AG04449 (cell line): ENCODE results near the gene C14orf119.

ENCODE experiments used
- CTCF ChIA-PET: fragments of 350-600 bp; formaldehyde crosslinking; extraction: SDS; loops from one replicate; lab custom pipeline; 2021; ENCODE audit warnings: antibody characterized with exemption; lab: Yijun Ruan, JAX
- POLR2A ChIA-PET: fragments of 400-600, 350-600 bp; formaldehyde crosslinking; extraction: SDS; loops from one replicate; lab custom pipeline; 2020; ENCODE audit warnings: antibody characterized with exemption, inconsistent platforms; lab: Yijun Ruan, JAX
- DNase-seq: peaks from one replicate; pipeline ENCODE4 v3.0.0-alpha.2; 2010; ENCODE audit warnings: low read depth, low spot score
- H3K4me3 ChIP-seq: 2 replicates; pipeline ENCODE4 v1.5.1; 2011; ENCODE audit warnings: low read depth, mild to moderate bottlenecking, control low read depth, low read length
- CTCF ChIP-seq: IDR thresholded peaks from one replicate; pipeline ENCODE4 v1.5.1; 2011; ENCODE audit warnings: mild to moderate bottlenecking, moderate library complexity, low read length, control low read depth, inconsistent platforms; ENCODE audit not compliant: insufficient read depth; ENCODE audit errors: missing control alignments

Gene C14orf119

GRCh38 chr14:23146351-23146910 is 51.1 kb downstream of the C14orf119 start:
- DNase-seq = no peak
- no peak for TF ChIP-seq CTCF
- POLR2A ChIA-PET = no interaction called here
- CTCF ChIA-PET = interaction anchor here (0.9 to 2.0 kb wide), 3 partner anchors 22 to 40 kb away, joined by 3 to 8 read pairs (median 3); no protein-coding TSS in a partner anchor
- no peak overlapping the region for H3K4me3 ChIP-seq

GRCh38 chr14:23146980-23147379 is 51.7 kb downstream of the C14orf119 start:
- no peak for TF ChIP-seq CTCF
- ChIA-PET POLR2A (no interaction called here), CTCF (interaction anchor here (0.9 to 2.0 kb wide), 2 partner anchors 26 to 40 kb away, joined by 3 to 8 read pairs; no protein-coding TSS in a partner anchor)
- no peak for DNase-seq
- H3K4me3 ChIP-seq = no peak overlapping the region

GRCh38 chr14:23147676-23148075 is 52.4 kb downstream of the C14orf119 start:
- no peak for TF ChIP-seq CTCF
- no peak for DNase-seq
- H3K4me3 ChIP-seq = no peak overlapping the region
- ChIA-PET CTCF (interaction anchor here (3.0 kb wide), 1 partner anchor 39 kb away, joined by 8 read pairs; no protein-coding TSS in a partner anchor), POLR2A (no interaction called here)

- no peak for DNase-seq
- CTCF ChIA-PET = interaction anchor here (3.0 kb wide), 1 partner anchor 38 kb away, joined by 8 read pairs; no protein-coding TSS in a partner anchor
- H3K4me3 ChIP-seq = no peak overlapping the region
- POLR2A ChIA-PET = no interaction called here
- TF ChIP-seq CTCF = no peak
These were observed 53.4 kb downstream of the C14orf119 start for GRCh38 chr14:23148591-23149249.

GRCh38 chr14:23149745-23150144 is 54.4 kb downstream of the C14orf119 start:
- no peak for TF ChIP-seq CTCF
- ChIA-PET CTCF (interaction anchor here (0.8 to 3.0 kb wide), 4 partner anchors 9 to 37 kb away, joined by 3 to 8 read pairs (median 4); no protein-coding TSS in a partner anchor), POLR2A (no interaction called here)
- no peak overlapping the region for H3K4me3 ChIP-seq
- DNase-seq = no peak
